Vagina (tissue), 2 donors: ENCODE results near the gene C16orf92. TPM values are rescaled to one million over a fixed set of nuclear protein-coding genes. Genes with fewer than 3 reads are reported as not detected.

Experiments
- DNase-seq, 2 donors: peaks; one replicate each; pipeline ENCODE4 v3.0.0-alpha.2; 2017; ENCODE audit errors: extremely low spot score in 2 of 2
- H3K27ac ChIP-seq: fragments of 200-600 bp; sonication (generic); one replicate; pipeline ENCODE4 v1.5.1; 2019
- H3K27me3 ChIP-seq: fragments of 200-600 bp; sonication (generic); one replicate; pipeline ENCODE4 v1.5.1; 2019
- H3K36me3 ChIP-seq, 2 donors: fragments of 200-600 bp; sonication (generic); one replicate each; pipeline ENCODE4 v1.5.1; 2017 to 2019
- H3K4me1 ChIP-seq: fragments of 200-600 bp; sonication (generic); one replicate; pipeline ENCODE4 v1.5.1; 2019
- H3K4me3 ChIP-seq, 2 donors: fragments of 200-600 bp; sonication (generic); 1 replicate in 1 of 2; 2 replicates in 1 of 2; pipeline ENCODE4 v1.5.1; 2016 to 2019
- H3K9me3 ChIP-seq: fragments of 200-600 bp; sonication (generic); one replicate; pipeline ENCODE4 v1.5.1; 2019
- POLR2A ChIP-seq, 2 donors: fragments of 450-650 bp; IDR thresholded peaks; one replicate each; pipeline ENCODE4 v1.6.1; 2017; ENCODE audit warnings: antibody characterized with exemption in 2 of 2, mild to moderate bottlenecking in 2 of 2, moderate library complexity in 2 of 2
- POLR2AphosphoS5 ChIP-seq, 2 donors: sonication (generic); formaldehyde crosslinking; IDR thresholded peaks; one replicate each; pipeline ENCODE4 v1.9.0; 2017; ENCODE audit warnings: antibody characterized with exemption in 2 of 2, mild to moderate bottlenecking in 2 of 2, low read depth in 1 of 2; ENCODE audit not compliant: insufficient read depth in 1 of 2
- intact Hi-C: fragments of 100-400 bp; cut with DNase I; formaldehyde crosslinking; loops from one replicate; pipeline ENCODE4 v1.15.1; 2023
- total RNA-seq: library from RNA; depleted of rRNA; stranded (reverse); fragments of >200 nt; gene quantifications from one replicate; pipeline ENCODE4 v1.2.3, GENCODE V29; 2016
- TF ChIP-seq, protein P1 (sequence below), 3 experiments: fragments of 450-650 bp in 2 of 3; fragments of 200-600 bp in 1 of 3; sonication (generic) in 1 of 3; IDR thresholded peaks; one replicate each; pipeline ENCODE4 v1.5.1; 2017 to 2019; ENCODE audit warnings: antibody characterized with exemption in 3 of 3, mild to moderate bottlenecking in 2 of 3, moderate library complexity in 2 of 3

Gene C16orf92
- total RNA-seq, 1 donor from 2014 or later: not detected

- H3K36me3 ChIP-seq: peaks cover 0 to 15% of the 10 kb centered on the region in 2 donors
- no peak overlapping the region for H3K4me3 ChIP-seq
- no peaks in the 10 kb centered on the region for H3K9me3 ChIP-seq
- TF ChIP-seq POLR2AphosphoS5 (IDR thresholded peaks at IDR 0.05; ENCODE audit: insufficient read depth in 1 of 2, low read depth in 1 of 2) (no peak), POLR2A (IDR thresholded peaks at IDR 0.05) (no peak)
- TF ChIP-seq, protein P1, sequence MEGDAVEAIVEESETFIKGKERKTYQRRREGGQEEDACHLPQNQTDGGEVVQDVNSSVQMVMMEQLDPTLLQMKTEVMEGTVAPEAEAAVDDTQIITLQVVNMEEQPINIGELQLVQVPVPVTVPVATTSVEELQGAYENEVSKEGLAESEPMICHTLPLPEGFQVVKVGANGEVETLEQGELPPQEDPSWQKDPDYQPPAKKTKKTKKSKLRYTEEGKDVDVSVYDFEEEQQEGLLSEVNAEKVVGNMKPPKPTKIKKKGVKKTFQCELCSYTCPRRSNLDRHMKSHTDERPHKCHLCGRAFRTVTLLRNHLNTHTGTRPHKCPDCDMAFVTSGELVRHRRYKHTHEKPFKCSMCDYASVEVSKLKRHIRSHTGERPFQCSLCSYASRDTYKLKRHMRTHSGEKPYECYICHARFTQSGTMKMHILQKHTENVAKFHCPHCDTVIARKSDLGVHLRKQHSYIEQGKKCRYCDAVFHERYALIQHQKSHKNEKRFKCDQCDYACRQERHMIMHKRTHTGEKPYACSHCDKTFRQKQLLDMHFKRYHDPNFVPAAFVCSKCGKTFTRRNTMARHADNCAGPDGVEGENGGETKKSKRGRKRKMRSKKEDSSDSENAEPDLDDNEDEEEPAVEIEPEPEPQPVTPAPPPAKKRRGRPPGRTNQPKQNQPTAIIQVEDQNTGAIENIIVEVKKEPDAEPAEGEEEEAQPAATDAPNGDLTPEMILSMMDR (IDR thresholded peaks at IDR 0.05): no peak
- no peaks in the 10 kb centered on the region for H3K4me1 ChIP-seq
- intact Hi-C loops: loop anchor here (10.0 kb wide), 1 partner anchor 80 kb away; the partner anchor contains the start of gene KCTD13
- no peak overlapping the region for H3K27ac ChIP-seq
- H3K27me3 ChIP-seq: peaks cover 4% of the 10 kb centered on the region
- no peak for DNase-seq
These were observed 18.2 kb upstream of the C16orf92 start for GRCh38 chr16:30004811-30005242.

GRCh38 chr16:30005341-30006094 is 17.5 kb upstream of the C16orf92 start:
- Histone ChIP-seq H3K36me3 (peaks cover 0 to 11% of the 10 kb centered on the region in 2 donors), H3K27ac (no peak overlapping the region), H3K27me3 (peaks cover 4% of the 10 kb centered on the region), H3K9me3 (no peaks in the 10 kb centered on the region), H3K4me1 (peaks cover 6% of the 10 kb centered on the region), H3K4me3 (no peak overlapping the region)
- peak in 1 of 2 donors; percentile 15 for TF ChIP-seq POLR2AphosphoS5 (IDR thresholded peaks at IDR 0.05; ENCODE audit: insufficient read depth in 1 of 2, low read depth in 1 of 2)
- TF ChIP-seq, protein P1 (IDR thresholded peaks at IDR 0.05): peak in 2 of 3 experiments; percentile 52 to 70
- no peak for TF ChIP-seq POLR2A (IDR thresholded peaks at IDR 0.05)
- intact Hi-C loops: loop anchor here (10.0 kb wide), 1 partner anchor 81 kb away; the partner anchor contains the start of gene KCTD13
- no peak for DNase-seq

DNA sequence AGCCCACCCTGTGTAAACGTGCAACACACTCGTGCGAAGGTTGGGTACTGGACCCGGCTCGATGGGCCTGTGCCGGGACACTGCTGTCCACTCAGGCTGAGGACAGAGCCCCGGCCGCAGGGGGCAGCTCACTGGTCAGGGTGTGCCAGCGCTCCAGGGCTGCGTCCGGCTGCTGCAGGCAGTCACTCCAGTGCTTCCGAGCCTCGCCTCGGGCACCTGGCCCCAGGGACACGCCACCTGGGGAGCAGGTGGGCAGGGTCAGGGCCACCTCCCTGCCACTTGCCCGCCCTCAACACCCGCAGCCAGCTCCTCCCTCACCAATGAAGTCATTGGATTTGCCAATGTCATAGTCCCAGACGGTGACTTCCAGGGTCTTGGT is 16.9 kb upstream of the C16orf92 start:
- DNase-seq: no peak
- H3K27ac ChIP-seq: no peak overlapping the region
- peaks cover 12% of the 10 kb centered on the region for H3K4me1 ChIP-seq
- no peak overlapping the region for H3K4me3 ChIP-seq
- TF ChIP-seq, protein P1 (IDR thresholded peaks at IDR 0.05): no peak
- TF ChIP-seq POLR2A (IDR thresholded peaks at IDR 0.05) (no peak), POLR2AphosphoS5 (IDR thresholded peaks at IDR 0.05; ENCODE audit: insufficient read depth in 1 of 2, low read depth in 1 of 2) (no peak)
- intact Hi-C loops: loop anchor here (10.0 kb wide), 1 partner anchor 81 kb away; the partner anchor contains the start of gene KCTD13
- H3K36me3 ChIP-seq: peaks cover 0 to 6% of the 10 kb centered on the region in 2 donors
- H3K9me3 ChIP-seq: no peaks in the 10 kb centered on the region
- peaks cover 4% of the 10 kb centered on the region for H3K27me3 ChIP-seq

DNA sequence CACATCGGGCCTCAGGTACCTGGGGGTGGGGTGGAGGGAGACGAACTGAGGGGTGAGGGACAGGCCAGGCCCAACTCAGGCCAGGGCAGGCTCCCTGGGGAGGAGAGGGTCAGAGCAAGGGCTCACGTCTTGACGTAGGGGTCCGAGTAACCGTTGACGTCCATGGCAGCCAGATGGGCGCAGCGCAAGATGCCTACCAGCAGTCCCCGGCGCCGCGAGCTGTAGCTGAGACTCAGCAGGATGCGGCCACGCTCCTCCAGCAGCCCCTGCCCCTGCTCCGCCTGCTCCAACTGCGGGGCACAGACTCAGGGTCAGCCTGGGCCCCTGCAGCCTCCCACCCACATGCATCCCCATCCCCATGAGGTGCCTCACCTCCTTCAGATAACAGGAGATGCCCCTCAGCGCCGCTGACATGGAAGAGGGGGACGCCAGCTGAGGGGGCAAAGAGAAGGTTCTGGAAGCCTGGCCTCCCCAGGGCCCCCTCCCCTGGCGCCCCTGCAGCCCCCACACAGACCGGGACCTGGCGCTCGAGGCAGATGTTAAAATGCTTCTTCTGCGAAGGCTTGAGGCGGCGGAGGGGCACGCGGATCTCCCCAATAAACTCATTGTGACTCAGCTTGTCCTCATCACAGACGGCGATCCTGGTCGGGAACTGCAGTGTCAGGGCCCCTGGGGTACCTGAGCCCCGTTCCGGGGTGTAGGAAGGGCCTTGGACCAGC is 16.2 kb upstream of the C16orf92 start:
- peaks cover 4% of the 10 kb centered on the region for H3K27me3 ChIP-seq
- no peak overlapping the region for H3K4me3 ChIP-seq
- no peaks in the 10 kb centered on the region for H3K9me3 ChIP-seq
- TF ChIP-seq POLR2A (IDR thresholded peaks at IDR 0.05): no peak
- peaks cover 18% of the 10 kb centered on the region for H3K4me1 ChIP-seq
- no peak for DNase-seq
- H3K36me3 ChIP-seq: peaks cover 0 to under 1% of the 10 kb centered on the region in 2 donors
- intact Hi-C loops: loop anchor here (10.0 kb wide), 1 partner anchor 82 kb away; the partner anchor contains the start of gene KCTD13
- no peak overlapping the region for H3K27ac ChIP-seq

GRCh38 chr16:30007378-30007895 is 15.6 kb upstream of the C16orf92 start:
- Histone ChIP-seq H3K4me1 (peaks cover 18% of the 10 kb centered on the region), H3K27ac (no peak overlapping the region), H3K27me3 (peaks cover 4% of the 10 kb centered on the region), H3K4me3 (no peak overlapping the region), H3K36me3 (no peaks in the 10 kb centered on the region), H3K9me3 (no peaks in the 10 kb centered on the region)
- DNase-seq: no peak
- intact Hi-C loops: loop anchor here (10.0 kb wide), 1 partner anchor 83 kb away; the partner anchor contains the start of gene KCTD13
- TF ChIP-seq POLR2A (IDR thresholded peaks at IDR 0.05) (no peak), POLR2AphosphoS5 (IDR thresholded peaks at IDR 0.05; ENCODE audit: insufficient read depth in 1 of 2, low read depth in 1 of 2) (no peak)
- TF ChIP-seq, protein P1 (IDR thresholded peaks at IDR 0.05): no peak
